Activated T-cell treated with anti-CD3 and anti-CD28 coated beads, Interleukin-2, amount 50 U/mL, for 48 hours (primary cell): Measurements from ENCODE around the gene GBX2.

Experiments
- DNase-seq, 2 experiments: peaks; one replicate each; pipeline ENCODE4 v3.0.0-alpha.2; 2020

GBX2 gene

DNA sequence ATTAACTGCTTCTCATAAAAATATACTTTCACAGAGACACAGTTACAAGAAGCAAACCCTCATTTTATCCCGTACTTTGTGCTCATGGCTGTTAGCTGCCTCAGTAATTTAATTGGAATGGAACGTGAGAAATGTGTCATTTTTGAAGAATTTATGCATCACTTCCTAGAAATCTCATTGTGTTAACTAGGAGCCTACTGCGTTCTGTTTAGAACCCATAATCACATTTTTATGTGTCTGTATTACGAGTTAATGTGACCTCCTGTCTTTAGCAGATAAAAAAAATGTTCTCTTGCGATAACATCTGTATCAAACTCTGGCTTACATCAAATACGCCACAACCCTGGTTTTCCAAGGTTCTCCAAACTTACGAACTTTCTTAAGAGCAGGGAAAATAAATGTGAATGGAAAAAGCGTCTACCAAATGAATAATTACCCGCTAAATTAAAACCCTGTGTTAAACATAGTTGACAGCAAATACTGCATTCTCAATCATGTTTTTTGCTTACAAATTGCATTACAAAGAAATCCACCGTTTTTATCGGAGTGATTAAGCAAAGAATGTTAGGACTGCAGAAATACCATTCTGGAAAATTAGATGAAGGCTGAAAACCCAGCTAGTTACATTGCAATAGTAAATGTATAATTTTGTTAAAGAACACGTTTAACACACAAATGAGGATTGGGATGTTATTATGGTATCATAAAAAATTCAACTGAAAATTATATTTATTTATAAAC, 12.1 kb upstream of the GBX2 start:
- DNase-seq = no peak

DNA sequence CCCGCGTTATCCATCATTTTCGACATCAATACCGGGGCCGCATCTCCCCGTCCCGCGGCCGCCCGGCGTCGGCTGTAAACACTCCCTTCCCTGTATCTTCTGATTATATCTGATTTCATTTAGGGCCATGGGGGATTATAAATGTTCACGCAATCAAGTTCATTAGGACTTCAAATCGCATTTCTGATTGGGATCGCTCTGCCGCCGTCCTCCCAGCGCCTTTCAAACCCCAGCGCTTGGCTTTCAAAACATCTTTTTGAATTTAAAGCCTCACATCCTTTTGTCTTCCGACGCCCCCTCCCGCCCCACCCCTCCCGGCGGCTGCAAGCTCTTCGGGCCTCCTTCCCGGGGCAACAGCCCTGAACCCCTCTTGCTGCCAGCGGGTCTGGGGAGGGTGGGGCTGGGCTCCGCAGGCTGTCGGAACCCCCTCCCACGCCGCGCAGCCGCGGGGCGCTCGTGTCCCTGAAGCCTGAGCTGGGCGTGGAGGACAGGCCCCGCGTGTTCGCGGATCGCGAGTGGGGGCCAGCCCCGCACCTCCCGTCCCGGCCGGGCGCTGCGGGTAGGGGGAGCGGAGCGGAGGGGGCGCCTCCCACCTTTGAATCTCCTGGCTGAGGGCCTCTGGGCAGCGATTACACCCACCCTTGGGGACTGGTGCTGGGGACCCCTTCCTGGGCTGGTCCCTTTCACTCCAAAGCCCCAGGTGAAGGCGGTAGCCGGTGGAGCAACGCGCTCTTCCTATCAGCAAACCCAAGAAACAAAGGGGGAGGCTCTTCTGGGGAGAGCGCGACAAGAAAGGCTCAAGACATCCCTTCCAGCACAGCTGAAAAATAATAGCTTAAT, 11.3 kb upstream of the GBX2 start:
- DNase-seq = no peak

DNA sequence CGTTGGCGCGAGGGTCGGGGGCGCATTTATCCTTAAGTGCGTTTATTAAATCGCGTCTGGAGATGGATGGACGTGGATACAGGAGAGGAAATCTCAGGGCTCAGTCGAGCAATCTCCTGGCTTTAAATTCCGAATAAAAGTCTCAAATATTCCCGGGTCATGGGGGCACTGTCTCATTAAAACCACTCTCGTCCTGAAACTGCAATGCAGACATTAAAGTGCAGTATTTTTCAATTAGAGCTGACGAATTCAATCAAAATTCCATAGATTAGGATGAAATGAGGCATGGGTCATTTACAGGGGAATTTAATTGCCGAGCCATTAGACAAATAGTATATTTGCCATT, 10.7 kb upstream of the GBX2 start:
- DNase-seq = no peak

DNA sequence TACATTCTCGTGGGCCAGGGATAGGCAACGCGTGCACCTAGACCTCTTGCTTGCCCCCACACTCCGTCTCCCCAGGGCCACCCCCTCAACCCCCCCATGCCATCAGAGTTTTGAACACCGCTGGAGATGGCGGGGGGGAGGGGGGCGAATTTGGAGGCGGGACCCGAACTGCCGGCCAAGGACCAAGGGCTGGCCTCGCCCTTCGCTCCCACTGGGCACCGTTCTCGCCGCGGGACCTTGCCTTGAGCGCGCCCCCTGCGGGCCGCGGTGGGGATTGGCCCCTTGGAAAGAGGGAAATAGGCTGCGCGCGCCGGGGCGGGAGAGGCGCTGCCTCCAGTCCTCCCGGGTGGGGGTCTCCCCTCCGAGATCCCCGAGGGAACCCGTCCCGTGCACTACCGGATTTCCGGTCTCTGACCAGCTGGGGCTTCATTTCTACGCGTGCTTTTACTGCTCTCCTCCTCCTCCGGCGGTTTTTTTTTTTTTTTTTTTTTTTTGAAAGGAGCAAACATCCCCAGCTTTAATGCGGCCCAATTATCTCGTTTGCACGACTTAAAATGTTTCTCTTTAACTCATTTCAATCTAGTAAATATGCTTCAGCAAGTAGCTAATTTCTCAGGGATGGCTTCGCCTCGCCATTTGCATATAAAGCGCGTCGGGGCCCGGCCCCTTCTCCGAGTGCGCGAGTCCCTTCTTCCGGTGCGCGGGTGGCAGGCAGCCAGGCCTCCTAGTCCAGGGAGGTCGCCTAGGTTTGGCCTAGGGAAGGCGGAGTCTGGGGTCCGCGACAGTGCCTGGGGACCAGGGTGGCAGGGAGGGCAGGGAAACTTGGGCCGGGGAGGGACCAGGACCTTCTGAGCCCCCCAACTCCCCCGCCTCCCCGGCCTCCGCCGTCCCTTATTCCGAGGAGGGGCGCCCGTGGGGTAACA, 10.0 kb upstream of the GBX2 start:
- DNase-seq = peak; percentile 73 to 75

DNA sequence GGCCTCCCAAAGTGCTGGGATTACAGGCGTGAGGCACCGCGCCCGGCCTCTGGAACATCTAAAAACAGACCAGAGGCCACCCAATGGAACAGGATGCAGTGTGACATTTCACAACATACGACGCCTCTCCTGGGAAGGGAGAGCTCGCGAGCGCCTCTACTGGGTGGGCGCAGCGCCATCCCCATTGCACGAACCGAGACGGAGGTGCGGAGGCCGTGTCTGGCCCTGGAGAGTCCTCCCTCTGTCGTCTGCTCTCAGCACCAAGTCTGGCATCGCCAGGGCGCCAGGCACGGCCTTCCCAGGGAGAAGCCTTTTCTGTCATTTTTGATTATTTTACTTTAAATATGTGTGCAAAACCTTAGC, 9.4 kb upstream of the GBX2 start:
- peak; percentile 69 to 73 for DNase-seq

DNA sequence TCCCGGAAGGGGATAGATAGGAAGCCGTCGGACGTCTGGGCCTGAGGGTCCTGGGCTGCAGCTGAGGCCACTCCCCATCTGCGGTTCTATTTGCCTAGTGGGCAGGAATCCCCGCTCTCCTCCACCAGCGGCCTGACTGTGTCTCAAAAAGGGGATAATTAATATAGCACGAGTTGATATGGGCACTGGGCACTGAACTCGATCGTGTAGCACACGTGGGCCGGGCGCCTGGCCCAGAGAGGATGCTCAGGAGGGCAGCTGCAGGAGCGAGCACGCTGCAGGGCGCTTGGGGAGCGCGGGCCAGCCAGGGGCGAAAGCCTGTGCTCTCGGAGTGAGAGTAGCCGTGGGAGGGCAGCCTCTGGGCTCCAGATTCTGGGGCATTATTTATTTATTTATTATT, 8.8 kb upstream of the GBX2 start:
- no peak for DNase-seq

DNA sequence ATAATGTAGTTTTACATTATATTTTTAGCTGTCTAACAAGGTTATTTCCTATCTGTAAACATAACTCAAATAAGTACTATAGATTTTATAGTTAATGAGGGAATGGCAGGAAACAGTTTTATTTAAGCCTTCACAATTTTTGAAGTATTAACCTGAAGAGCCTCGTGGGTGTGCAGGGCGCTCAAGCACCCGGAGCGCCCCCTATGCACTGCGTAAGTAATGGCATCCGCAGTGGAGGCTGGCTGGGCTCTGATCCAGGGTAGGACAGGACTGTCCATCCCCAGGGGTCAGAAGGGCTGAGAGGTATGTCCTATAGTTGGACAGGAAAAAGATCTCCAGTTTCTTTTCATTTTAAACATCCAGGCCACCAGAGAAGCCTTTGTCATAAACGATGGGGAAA, 8.2 kb upstream of the GBX2 start:
- no peak for DNase-seq

DNA sequence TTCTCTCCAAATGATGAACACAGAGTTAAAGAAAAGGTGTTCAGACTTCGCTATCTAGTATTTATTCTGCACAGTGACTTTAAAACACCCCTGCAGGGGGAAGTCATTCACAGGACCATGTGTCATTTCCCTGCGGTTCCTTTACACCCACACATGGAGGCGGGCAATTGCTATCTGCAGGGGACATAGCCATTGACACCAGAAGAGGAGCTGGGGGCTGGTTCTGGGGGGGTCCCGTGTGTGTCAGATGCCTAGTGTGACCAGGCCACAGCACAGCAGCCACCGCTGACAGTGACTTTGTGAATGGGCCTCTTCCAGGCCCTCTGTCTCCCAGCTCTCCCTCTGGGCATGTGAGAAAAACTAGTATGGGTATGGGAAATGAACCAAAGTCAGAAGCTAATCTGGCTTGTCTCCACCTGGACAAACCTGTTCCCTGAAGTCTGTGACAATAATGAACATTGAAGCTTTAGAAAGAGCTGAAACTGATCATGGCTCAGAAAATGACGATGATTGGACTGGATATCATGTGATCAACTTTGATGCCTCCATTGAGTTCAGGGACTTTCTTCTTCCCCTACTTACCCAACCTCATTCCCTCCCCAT, 7.5 kb upstream of the GBX2 start:
- DNase-seq = no peak

DNA sequence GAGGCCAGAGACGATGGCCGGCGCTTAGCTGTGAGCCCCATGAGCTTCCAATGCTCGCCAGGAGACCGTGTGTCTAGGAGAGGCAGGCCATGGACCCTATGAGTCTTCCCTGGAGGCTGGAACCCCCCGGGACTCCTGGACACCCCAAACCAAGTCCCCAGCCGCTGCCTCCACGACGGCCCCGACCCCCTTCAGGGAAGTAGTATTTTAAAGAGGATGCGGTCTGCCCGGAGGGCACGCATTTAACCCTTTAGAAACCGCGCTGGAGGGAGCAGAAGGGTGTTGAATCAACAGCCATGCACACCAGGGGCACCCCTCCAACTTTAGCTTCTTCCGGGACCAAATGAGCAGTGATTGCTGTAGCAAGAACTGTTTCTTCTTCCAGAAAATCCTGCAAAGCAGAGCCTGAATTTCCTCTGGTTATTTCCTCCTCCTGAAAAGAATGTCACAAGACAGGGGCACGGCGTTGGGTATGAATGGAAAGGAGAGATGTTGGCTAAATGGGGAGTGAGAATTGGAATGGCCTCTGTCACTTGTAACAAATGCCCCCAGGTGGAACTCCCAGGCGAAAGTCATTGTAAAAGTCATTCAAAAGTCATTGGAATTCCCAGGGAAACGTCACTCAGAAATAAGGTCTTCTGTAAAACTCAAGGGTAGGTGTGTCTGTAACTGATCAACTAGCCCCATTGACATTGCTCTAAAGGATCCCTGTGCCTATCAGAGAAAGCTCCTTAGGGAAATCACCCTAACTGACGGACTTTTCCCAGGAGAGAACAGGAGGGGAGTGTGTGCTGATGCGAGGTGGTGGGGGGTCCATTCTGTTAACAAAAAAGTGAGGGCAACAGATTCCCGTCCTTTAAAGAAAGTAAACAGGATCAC, 5.8 kb upstream of the GBX2 start:
- DNase-seq = no peak

DNA sequence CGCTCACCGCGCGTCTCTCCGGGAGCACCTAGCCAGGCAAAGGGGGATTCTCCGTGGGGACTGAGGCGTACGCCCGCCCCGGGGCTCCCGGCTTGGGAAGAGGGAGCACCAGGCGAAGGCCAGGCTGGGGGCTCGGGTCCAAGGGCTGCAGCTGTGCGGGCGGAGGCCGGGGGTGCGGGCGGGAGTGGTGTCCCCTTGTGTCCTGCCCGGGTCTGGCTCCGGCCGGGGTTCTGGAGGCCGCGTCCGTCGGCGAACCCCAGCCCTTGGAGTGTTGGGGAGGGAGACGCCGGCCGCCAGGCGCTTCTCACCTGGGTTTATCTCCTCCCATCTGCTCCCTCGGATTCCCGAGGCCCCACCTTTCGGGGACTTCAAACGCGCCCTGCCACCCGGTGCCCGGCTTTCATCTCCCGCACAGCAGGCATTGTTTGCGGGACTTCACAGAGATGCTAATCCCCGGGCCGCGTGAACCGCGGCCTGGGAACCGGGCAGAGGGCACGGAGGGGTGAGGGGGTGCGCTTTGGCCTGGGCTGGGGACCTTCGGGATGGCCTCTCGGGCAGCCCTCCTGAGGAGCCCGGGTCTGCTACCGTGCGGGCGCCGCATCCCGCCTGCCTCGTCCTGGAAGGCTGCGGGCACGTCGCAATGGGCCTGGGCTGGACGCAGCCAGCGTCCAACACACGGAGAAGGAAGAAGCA, 5.0 kb upstream of the GBX2 start:
- DNase-seq = no peak

DNA sequence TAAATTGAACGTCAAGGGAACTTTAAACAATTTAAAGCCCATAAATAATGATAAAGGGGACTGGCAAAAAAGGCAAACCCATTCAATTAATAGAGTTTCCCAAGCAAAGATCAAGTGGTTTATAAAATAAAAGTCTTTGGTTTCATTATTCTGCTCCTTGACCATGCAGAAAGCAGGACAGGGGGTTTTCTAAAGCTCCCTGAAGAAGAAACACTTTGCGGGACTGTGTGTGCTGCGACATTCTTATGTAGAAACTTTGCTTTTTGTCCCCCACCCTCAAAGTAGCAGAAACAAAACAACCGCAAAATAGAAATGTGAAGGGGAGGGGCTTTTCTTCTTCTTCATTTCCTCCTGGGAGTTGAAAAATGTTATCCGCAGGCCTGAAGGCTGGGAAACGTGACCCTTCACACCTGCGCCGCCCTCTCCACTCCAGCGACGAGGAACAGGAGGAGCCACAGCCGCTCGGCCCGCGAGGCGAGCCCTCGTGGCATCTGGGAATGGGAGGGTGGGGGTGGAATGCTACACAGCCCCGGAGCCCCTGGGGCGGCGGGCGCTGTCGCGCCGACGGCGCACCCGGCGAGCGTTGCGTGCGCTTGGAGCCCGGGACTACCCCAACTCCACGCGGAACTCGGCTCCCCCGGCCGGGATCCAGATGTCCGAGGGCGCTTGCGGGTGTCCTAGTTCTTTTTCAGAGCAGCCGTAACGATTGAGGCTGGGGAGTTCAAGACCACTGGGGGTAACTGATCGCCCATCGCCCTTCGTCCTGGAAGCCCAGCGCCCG, 4.3 kb upstream of the GBX2 start:
- DNase-seq = no peak

DNA sequence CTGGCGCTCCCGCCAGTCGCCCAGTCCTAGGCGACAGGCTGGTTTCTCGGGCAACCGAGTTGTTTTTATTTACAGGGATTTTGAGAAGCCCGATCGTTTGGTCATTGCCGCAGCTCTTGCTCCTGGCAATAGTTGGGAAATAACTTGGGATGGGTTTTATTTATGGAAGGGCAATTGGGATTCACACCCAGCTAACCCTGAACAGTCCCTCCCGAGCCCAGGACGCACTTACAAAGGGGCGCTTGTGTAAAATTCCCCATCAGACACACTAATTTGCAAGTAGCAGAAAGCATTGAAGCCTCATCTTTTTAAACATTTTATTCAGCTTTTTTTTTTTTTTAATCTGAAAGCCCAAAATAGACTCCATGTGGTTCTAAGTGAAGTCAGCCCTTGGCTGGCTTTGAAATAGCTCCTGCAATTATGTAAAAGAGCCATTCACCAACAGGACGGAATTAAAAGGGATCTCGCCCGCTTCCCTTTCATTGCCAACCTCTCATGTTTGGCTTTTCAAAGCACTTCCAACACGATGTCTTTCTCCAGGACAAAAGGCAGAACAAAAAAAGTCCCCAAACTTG, 3.6 kb upstream of the GBX2 start:
- no peak for DNase-seq

DNA sequence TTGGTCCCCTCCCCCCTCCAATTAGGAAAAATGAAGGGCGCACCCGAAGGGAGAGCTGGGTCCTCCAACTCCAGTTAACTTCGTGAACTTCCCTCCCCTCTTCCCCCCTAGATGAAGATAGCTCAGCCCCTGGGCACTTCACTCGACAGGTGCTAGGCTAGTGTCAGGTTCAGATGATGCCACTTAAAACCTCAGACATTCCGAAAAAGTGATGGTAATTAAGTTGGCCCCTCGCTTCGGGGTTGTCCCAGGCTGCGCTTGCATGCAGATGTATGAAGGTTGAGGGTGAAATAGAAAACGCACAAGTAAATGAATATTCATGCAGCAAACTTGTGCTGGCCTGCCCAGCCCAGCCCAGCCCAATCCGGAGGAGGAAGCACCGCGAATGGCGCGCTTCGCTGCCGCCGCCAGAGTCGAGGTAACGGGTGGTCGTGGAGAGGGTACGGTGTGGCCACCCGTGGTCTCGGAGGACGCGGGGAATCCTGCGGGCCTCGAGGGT, 3.0 kb upstream of the GBX2 start:
- DNase-seq = no peak

DNA sequence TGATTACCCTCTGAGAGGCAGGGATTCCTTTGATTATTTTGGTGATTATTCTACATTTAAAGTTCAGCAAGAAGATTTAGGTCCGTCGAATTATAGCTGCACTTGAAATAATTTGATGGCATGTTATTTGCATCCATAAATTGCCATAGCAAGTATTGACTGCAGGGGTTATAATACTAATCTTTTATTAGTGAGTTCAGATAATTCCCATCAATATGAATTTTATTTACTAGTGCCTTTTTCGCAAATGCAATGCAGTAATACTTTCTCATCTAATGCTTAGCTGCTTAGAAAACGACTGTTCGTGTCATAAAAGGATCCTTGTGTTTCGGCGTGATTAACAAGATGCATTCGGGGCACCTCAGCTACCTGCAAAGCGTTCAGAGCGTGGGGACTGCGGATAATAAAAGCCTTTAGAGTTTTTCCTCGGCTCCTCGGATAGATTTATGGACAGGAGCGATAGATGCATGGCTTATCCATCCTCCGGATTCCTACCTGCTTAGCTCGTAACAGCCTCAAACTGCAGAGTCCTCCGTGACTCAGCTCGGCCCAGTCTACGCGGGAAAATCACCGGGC, 2.5 kb upstream of the GBX2 start:
- no peak for DNase-seq

DNA sequence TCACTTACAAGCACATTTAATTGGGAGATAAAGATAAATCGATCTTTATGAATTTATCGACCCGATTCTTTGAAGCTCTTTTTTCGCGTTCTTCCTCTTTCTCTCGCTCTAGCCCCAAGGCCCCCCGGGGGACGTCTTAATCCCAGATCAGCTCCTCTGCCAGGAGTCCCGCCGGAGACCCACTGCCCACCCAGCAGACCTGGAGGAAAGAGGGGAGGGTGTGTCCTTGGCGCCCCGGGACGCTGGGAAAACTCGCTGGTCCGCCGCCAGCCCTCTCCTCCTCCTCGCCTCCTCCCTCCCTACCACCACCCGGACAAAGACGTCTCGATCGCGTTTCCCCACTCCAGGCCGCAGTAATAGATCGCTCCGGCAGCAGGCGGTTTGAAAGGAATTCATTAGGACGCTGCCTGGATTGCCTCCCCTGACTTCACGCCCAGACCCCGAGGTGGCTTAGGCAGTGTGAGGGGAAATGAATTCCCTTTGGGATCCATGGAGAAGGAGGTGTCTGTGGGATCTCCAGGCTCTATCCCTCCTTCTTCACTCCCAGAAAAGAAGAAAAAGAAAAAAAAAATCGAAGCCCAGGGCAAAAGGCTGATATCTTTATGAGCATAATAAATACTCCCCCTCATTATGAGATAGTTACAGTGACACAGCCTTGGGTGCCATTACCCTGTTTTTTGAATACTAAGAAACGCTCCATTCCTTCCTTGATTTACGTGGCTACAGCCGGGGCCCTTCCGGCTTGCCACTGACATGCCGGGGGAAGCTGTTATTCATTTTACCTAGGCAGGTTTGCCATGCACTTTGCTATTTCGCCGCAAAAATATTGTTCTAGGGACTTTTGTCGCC, 1.8 kb upstream of the GBX2 start:
- no peak for DNase-seq

DNA sequence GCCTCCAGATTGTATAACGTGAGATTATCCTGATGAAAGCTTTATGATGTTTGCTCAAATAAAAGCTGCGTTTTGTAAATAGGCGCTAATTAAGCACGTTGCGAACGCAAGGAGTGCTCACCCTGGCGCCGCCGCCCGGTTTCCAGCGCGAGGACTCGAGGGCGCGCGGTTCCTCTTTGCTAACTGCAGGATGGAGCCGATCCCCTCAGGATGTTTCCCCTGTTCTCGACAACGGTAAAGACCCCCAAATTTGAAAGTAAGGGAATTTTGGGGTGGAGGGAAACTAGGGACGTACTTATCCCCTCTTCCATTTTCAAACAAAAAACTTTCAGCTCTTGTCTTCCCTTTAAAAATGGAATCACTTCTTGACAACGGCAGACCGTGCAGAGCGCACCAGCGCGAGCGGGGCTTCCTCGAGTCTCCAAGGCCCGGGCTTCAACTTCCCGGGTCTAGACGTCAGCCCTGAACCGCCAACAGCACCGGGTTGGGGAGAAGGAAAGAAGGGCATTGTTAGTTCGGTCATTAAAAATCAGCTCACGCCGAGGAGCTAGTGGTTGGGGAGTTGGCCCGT, 1.1 kb upstream of the GBX2 start:
- no peak for DNase-seq

DNA sequence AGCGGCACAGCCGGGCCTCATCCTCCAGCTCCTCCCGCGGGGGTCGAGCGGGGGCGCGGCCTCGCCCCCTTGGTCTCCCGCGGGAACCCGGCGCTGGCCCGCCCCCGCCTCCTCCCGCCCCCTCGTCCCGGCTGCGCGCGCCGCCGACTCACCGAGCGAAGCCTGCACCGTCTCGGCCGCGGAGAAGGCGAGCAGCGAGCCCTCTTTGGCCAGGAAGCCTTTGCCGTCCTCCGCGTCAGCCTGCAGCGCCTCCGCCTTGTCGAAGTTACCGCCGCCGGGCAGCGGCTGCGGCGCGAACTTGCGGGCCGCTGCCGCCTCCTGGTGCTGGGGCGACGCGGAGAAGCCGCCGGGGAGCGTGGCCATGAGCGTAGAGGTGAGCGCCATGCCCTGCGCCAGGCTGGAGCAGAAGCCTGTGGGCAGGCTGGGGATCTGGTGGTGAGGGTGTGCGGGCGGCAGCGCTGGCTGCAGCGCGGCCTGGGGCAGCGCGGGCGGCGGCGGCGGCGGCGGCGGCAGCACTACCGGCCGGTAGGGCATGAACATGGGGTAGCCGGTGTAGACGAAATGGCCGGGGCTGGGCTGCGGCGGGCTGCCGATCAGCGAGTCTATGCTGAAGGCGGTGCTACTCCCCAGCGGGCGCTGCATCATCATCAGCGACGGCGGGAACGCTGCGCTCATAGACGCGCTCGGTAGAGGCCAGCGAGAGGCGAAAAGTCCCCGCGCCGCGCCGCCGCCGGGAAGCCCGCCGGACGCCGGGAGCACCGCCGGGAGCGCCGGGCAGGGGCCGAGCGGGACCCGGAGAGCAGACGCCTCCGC, 683 bp downstream of the GBX2 start:
- peak in 1 of 2 experiments; percentile 39 for DNase-seq
